Measurements from ENCODE around the gene TCAF1.

Gene TCAF1

GRCh38 chr7:143905509-143905908 lies 3.5 kb upstream of the TCAF1 start:
- intact Hi-C loops (cut with DNase I) = no loop called here
- no peak for DNase-seq

- peak in 1 of 10 donors; percentile 86 for DNase-seq
- intact Hi-C loops (cut with DNase I) = no loop called here
Observed at GRCh38 chr7:143902332-143902899, 440 bp upstream of the TCAF1 start.

GRCh38 chr7:143901332-143901667 lies 676 bp downstream of the TCAF1 start:
- intact Hi-C loops (cut with DNase I) = loop anchor here (2.0 kb wide), 1 partner anchor 16 kb away; no protein-coding TSS in a partner anchor
- peak in 8 of 10 donors; percentile 24 to 88 (median 31) for DNase-seq

GRCh38 chr7:143900230-143900766 lies 1.7 kb downstream of the TCAF1 start:
- DNase-seq = no peak
- intact Hi-C loops (cut with DNase I) = loop anchor here (2.0 kb wide), 1 partner anchor 15 kb away; no protein-coding TSS in a partner anchor

GRCh38 chr7:143898810-143899209 lies 3.2 kb downstream of the TCAF1 start:
- no peak for DNase-seq
- intact Hi-C loops (cut with DNase I) = no loop called here

- intact Hi-C loops (cut with DNase I) = no loop called here
- DNase-seq = no peak
Observed at GRCh38 chr7:143896667-143897066, 5.3 kb downstream of the TCAF1 start.

- intact Hi-C loops (cut with DNase I) = no loop called here
- DNase-seq = no peak
Observed at GRCh38 chr7:143892527-143893300, 9.3 kb downstream of the TCAF1 start.

GRCh38 chr7:143891457-143891856 lies 10.5 kb downstream of the TCAF1 start:
- intact Hi-C loops (cut with DNase I) = no loop called here

GRCh38 chr7:143890558-143890957 lies 11.4 kb downstream of the TCAF1 start:
- no peak for DNase-seq
- intact Hi-C loops (cut with DNase I) = no loop called here

More at GRCh38 chr7:143891457-143891856, 10.5 kb downstream of the TCAF1 start:
- no peak for DNase-seq

GRCh38 chr7:143889068-143889467 lies 12.9 kb downstream of the TCAF1 start:
- DNase-seq = no peak
- intact Hi-C loops (cut with DNase I) = no loop called here

- DNase-seq = no peak
- intact Hi-C loops (cut with DNase I) = no loop called here
Observed at GRCh38 chr7:143886826-143887477, 15.0 kb downstream of the TCAF1 start.

- intact Hi-C loops (cut with DNase I) = loop anchor here (2.0 kb wide), 1 partner anchor 15 kb away; no protein-coding TSS in a partner anchor
- peak in 1 of 10 donors; percentile 39 for DNase-seq
Observed at GRCh38 chr7:143885951-143886350, 16.0 kb downstream of the TCAF1 start.

GRCh38 chr7:143884969-143885559 lies 16.9 kb downstream of the TCAF1 start:
- intact Hi-C loops (cut with DNase I) = loop anchor here (2.0 kb wide), 1 partner anchor 16 kb away; no protein-coding TSS in a partner anchor
- peak; percentile 83 to 99 (median 90) for DNase-seq

GRCh38 chr7:143884241-143884968 lies 17.6 kb downstream of the TCAF1 start:
- intact Hi-C loops (cut with DNase I) = loop anchor here (2.0 kb wide), 1 partner anchor 16 kb away; no protein-coding TSS in a partner anchor
- no peak for DNase-seq

- DNase-seq = peak; percentile 72 to 97 (median 84)
- intact Hi-C loops (cut with DNase I) = no loop called here
Observed at GRCh38 chr7:143882604-143883078, 19.3 kb downstream of the TCAF1 start.

- DNase-seq = peak; percentile 69 to 95 (median 78)
Observed at GRCh38 chr7:143882020-143882603, 19.9 kb downstream of the TCAF1 start.

GRCh38 chr7:143878884-143879283 lies 23.1 kb downstream of the TCAF1 start:
- intact Hi-C loops (cut with DNase I) = no loop called here
- DNase-seq = no peak

More at GRCh38 chr7:143882020-143882603, 19.9 kb downstream of the TCAF1 start:
- intact Hi-C loops (cut with DNase I) = no loop called here

- DNase-seq = no peak
- intact Hi-C loops (cut with DNase I) = no loop called here
Observed at GRCh38 chr7:143877098-143877497, 24.9 kb downstream of the TCAF1 start.

- peak in 2 of 10 donors; percentile 35 to 45 for DNase-seq
- intact Hi-C loops (cut with DNase I) = no loop called here
Observed at GRCh38 chr7:143876218-143876617, 25.8 kb downstream of the TCAF1 start.
